GM19463 (cell line): ENCODE data around the gene LCN12.

Experiments
- ATAC-seq: cut with Tn5 transposase; IDR thresholded peaks from one replicate; pipeline ENCODE4 v1.9.1; 2021; ENCODE audit warnings: mild to moderate bottlenecking, moderate library complexity; ENCODE audit not compliant: unreplicated experiment

LCN12 gene

DNA sequence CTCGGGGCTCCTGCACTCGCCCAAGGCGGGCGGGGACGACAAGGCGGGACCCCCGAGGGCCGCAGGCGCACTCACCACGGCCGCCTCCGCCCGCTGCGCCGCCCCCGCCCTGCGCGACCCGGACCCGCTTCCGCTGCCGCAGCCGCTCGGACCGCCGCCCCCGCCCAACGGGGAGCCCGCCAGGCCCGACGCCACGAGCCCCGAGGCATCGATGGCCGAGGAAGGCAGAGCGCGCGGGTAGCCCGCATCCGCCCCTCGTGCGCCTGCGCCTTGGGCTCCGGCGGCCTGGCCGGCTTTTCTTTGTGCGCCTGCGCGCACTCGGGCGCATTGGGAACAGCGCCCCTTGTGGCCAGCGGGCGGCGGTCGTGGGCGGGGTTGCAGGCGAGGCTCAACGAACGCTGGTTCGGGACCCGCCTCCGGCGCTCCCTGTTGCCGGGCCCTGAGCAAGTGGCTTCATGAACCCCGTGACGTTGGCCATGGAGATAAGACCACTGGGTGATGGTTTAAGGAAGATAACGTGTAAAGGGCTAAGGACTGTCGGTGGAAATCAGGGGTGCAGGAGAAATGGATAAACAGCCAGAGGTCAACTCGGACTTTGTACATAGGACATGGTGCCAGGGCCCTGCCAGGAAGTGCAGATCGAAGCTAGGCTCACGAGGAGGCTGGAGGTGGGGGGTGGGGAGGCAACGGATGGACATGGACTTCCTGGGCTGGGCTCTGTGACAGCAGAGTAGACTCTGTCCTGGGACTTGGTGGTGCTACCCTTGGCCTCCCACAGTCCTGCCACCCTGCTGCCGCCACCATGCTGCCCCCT is 7.3 kb upstream of the LCN12 start, which contains the start of the genes C8G and FBXW5:
C8G (plus strand) TSS at position 725 of the 814 bp plus-strand sequence; CDS start at position 803, 78 bp downstream.
FBXW5 (minus strand) TSS at position 220 of the 814 bp plus-strand sequence. CDS start 655 bp downstream, outside the sequence.
- ATAC-seq = peak; percentile 81

DNA sequence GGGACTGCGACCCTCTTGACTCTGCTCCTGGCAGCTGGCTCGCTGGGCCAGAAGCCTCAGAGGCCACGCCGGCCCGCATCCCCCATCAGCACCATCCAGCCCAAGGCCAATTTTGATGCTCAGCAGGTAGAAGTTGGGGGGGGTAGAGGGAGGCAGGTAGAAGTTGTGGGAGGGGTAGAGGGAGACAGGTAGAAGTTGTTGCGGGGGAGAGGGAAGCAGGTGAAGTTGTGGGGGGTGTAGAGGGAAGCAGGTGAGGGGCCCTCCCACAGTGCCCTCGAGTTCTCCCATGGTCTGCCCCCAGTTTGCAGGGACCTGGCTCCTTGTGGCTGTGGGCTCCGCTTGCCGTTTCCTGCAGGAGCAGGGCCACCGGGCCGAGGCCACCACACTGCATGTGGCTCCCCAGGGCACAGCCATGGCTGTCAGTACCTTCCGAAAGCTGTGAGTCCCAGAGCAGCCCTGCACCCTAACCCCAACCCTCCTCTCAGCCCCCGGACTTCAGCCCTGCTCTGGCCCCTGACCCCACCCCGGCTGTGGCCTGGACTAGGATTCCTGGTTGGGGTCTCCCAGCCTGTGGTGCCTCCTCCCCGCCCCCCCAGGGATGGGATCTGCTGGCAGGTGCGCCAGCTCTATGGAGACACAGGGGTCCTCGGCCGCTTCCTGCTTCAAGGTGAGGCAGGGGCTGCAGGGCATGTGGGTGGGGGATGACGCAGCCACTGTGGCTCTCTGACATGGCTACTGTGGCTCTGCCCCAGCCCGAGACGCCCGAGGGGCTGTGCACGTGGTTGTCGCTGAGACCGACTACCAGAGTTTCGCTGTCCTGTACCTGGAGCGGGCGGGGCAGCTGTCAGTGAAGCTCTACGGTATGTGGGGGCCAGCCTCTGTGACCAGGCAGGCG is 6.5 kb upstream of the LCN12 start:
- ATAC-seq = no peak

DNA sequence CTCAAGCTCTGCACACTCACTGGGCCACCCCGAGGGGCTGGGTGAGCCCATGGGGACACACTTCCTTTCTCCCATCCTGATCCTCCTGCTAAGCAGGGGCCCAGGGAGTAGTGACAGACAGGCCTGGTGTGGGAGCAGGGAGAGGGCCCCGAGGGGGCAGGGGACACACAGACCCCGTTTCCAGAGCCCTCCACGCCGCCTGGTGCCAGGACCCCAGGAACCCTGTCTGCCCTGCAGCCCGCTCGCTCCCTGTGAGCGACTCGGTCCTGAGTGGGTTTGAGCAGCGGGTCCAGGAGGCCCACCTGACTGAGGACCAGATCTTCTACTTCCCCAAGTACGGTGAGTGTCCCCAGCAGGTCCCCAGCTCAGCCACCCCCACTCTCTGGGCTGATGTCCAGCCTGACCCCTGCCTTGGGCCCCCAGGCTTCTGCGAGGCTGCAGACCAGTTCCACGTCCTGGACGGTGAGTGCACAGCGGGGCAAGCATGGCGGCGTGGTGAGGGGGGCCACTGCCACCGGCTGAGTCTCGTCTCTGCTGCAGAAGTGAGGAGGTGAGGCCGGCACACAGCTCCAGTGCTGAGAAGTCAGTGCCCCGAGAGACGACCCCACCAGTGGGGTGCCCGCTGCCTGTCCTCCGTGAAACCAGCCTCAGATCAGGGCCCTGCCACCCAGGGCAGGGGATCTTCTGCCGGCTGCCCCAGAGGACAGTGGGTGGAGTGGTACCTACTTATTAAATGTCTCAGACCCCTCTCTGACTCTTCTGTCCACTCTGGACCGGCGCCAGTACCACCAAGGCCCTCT is 5.6 kb upstream of the LCN12 start:
- no peak for ATAC-seq

DNA sequence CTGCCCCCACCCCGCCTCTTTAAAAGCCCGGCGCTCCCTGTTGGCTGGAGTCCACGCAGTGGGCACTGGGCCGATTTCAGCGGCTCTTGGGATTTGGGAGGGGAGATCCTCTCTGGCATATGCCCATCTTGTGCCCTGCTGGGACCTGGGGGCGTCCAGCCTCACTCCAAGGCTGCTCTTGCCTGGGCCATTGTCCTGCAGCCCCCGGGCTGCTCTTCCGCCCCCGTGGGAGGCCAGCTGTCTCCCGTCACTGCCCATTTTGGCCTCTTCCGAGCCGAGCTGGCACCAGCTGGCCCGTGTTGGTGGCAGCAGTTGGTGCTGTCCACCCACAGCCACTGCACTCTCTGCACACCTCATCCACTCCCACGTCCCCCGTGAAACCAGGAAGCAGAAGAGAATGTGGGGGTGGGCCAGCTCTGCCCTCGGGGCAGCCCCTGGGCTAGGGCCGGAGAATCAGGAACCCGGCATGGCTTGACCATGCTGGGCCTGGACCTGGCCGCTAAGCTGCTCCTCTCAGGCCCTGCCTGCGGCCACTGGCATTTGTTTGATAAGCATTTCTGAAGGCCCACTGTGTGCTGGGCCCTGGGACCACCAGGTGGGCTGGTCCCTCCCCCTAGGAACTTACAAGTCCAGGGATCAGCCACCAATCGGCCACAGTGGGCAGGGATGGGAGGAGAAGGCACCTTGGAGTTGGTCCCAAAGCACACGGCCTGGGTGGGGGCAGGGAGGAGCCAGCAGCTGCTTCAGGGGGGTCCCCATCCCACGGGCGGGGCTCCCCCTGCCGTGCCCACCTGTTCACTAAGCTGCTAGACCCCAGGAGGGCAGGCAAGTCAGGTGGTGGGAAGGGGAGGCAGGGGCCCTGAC is 4.8 kb upstream of the LCN12 start:
- no peak for ATAC-seq

DNA sequence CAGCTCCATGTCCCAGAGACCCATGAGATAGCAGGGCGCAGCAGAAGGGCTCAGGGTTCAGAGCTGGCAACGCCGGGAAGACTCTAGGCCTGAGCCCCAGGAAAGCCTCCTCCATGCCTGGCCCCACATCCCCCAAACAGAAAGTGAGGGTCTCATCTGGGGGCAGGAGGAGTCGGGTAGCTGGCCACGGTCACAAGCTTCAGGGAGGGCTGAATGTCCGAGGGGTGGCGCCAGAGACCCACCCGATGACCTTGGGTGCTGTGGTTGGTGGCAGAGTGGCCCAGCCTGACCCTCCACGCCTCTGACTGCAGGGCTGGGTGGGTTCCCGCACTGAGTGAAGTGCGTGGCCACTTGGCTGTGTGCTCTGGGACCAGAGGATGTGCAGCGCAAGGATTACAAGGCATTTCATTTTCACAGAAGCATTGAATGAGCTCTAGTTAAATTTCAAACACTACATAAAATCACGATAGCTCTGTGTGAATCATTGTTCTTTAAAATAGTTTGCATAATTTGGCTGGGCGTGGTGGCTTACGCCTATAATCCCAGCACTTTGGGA is 4.0 kb upstream of the LCN12 start:
- ATAC-seq = no peak

DNA sequence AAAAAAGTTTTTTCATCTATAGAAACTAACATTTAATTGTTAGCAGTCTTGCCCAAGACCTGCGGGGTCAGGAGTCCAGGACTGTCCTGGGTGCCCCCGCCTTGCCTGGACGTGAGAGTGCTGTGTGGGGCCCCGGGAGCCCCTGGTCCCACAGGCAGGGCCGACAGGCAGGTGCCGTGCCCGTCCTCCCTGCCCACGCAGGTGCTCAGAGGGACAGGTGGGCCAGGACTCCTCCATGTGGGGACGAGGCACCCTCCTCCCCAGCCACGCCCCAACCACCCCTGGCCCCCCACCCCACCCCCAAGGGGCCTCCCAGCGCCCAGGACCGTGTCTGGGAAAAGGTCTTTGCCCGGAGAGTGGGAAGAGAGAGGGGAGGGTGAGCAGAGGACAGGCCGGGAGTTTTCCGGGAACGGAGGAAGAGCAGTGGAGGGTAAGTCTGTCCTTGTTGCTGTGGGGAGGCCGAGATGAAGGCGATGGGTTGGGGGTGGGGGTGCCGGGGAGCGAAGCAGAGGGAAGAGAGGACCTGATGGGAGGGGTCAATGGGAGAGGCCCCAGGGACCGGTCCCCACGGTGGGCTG is 2.7 kb upstream of the LCN12 start:
- no peak for ATAC-seq

DNA sequence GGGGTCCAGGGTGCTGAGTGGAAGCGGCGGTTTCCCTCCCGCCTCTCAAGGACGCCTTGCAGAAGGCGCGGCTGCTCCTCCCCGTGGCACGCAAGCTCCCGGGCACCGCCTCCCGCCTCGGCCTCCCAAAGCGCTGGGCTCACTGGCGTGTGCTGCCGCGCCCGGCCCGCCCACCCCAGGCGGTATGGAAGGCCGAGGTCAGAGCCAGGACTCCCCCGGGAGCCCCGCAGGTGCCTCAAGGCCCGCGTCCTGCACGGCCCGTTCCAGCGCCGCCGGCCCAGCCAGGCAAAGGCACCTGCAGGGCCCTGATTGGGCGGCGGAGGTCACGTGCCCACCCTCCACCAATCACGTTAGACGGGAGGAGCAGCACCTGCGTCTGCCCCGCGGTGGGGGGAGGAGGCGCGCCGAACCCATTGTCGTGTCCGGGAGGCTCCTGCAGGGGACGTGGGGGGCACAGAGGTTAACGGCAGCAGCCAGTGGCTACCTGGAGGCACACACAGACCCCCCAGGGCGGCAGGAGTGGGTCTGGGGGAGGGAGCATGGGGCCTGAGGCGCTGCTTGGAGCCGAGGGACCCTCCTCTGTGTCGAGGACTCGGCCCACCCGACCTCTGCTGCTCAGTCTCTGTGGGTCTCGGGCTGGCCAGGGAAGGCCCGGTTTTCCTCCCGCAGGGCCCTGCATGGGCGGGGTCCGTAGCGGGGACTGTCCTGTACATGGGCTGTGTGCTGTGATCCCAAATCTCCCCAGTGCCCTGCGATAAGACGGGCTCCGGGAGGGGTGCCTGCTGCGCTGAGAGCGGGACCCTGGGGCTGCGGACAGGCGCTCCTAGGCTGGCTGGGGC is 2.0 kb upstream of the LCN12 start:
- ATAC-seq = peak; percentile 96

DNA sequence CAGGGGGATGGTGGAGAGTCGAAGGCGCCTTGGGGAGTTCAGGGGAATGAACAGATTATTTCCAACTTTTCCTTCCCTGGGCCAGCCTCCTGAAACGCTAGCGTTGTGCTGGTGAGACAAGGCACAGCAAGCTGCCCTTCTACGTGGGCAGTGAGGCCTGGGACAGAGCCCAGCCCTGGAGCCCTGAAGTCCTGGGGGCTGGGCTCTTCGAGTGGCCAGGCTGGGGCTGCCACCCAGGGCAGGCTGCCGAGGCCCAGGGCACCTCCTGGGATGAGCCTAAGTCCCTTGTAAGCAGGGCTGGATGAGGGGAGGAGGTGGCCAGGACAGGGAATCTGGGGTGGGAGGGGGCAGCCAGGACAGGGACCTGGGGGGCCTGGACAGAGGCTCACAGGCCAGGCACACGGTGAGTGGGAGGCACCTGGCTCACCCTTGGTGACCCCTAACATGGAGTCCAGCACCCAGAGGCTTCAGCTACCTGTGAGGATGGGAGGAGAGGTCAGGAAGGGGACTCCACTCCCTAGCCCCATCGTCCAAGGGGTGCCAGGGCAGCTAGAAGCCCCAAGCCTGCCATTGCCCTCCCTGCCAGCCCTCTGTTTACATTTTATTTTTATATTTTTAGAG is 1.3 kb upstream of the LCN12 start:
- no peak for ATAC-seq

DNA sequence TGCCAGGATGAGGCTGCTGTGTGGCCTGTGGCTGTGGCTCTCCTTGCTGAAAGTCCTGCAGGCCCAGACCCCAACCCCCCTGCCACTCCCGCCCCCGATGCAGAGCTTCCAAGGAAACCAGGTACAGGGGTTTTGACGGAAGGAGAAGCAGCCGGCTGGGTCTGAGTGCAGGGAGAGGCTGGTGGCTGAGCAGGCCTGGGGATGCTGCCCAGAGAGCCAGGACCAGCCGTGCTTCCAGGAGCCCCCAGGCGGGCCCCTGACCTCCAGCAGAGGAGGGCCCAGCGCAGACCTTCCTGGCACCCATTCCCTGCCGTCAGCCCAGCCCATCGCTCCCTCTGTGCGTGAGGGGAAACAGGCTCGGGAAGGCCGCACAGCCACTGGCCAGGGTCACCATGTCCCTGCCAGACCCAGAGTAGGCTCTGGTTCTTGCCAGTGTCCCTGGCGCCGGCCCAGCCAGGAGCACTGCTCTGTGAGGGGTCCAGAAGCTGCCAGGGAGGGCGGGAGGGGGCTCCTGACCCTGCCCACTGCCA is 313 bp downstream of the LCN12 start:
- ATAC-seq = no peak

DNA sequence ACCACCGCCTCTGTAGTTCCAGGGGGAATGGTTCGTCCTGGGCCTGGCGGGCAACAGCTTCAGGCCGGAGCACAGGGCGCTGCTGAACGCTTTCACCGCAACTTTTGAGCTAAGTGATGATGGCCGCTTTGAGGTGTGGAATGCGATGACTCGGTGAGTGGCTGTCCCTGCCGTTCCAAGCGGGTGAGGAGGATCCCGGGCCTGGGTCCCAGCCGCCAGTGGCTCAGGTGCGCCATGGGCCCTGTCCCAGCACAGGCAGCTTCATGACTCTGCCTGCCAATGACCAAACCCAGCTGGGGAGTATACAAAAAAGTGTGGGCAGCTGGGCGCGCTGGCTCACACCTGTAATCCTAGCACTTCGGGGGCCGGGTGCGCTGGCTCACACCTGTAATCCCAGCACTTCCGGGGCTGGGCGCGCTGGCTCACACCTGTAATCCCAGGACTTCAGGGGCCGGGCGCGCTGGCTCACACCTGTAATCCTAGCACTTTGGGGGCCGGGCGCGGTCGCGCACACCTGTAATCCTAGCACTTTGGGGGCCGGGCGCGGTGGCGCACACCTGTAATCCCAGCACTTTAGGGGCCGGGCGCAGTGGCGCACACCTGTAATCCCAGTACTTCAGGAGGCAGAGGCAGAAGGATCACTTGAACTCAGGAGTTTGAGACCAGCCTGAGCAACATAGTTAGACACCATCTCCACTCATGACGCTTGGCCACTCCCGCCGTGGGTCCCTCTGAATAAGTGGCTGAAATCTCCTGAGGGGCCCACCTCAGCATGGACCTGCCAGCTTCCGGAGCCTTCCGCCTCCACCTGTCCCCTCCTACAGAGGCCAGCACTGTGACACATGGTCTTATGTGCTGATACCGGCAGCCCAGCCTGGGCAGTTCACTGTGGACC is 1.1 kb downstream of the LCN12 start:
- ATAC-seq = no peak

DNA sequence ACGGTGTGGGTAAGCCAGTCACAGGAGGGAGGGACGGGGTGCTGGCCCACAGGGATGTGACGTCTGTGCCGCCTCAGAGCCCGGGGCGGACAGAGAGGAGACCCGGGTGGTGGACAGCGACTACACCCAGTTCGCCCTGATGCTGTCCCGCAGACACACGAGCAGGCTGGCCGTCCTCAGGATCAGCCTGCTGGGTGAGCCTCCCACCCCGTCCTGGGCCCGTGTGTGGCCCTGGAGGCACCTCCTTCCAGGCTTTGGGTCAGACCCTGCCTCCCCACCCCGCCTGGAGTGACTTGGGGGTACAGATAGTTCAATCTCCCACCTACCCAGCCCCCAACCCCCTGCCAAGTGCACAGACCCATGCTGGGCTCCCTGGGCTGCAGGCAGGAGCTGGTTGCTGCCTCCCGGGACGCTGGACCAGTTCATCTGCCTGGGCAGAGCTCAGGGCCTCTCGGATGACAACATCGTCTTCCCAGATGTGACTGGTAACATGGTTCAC is 1.7 kb downstream of the LCN12 start:
- ATAC-seq = no peak

DNA sequence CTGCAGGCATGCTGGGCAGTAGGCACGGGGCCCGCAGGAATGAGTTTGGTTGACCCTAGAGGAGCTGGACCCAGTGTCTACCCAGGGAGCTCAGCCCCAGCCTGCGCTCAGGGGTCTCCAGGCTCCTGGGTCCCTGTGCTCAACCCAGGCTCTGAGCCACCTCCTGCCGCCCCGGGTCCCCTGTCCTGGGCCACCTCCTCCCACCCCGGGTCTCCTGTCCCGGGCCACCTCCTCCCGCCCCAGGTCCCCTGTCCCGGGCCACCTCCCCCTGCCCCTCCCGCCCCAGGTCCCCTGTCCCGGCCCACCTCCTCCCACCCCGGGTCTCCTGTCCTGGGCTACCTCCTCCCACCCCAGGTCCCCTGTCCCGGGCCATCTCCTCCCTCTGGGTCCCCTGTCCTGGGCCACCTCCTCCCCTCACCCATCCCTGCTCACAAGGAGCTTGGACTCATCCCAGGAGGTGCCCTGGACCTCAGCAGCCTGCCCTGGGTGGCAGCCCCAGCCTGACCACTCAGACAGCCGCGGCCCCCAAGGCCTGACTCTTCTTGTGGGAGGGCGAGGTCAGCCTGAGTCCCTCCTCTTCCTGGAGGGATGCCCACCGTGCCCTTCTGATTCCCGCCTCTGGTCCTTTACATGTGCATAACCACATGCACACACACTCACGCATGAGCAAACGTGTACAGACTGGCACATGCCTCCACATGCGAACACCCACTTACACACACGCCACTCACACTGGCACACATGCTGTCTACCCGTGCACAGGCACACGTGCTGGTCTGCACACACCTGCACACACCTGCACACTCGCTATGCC is 2.4 kb downstream of the LCN12 start:
- no peak for ATAC-seq

DNA sequence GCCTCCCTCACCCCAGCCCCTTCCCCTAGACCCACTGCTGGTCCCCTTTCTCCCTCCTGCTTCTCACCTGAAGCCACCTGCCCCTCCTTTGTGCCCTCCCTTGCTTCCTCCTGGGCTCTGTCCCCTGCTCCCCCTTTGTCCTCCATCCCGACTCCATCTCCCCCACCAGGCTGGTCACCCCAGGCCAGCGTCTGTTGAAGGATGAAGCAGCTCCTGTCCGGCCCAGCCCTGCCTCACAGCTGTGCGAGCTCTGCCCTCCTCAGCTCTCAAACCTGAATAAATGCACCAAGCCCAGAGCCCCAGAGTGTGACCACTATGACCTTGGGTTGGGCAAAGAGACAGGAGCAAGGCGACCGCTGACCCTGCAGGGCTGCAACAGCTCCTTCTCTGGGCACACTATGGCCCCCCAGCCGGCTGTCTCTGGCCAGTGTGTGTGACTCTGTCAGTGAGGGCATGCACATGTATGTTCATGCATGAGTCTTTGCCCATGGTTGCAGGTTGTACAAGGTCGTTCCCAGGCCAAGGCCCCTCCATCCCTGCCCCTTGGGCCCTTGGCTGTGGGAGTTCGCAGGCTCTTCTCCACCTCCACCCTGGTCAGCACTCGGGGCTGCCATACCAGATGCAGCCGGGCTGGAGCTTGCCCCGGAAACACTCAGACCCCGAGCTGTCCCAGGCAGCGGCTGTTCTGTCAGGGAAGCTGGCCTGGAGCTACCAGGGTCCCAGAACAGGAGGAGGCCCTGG is 3.3 kb downstream of the LCN12 start:
- no peak for ATAC-seq

DNA sequence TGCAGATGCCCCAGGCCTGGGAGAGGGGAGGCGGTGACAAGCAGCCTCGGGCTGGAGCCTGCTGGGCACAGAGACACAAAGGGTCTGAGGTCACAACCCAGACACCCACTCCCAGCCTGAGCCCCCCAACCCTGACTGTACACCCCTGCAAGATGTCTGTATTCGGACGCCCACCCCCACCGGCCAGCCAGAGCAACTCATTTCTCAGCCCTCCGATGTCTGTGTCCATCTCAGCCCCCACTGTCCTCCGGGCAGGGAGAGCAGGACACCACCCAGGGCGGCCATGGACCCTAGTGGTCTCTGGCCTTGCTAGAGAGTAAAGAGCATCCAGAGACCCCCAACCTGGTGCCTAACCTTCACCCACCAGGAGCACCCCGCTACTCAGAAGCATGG is 3.9 kb downstream of the LCN12 start:
- no peak for ATAC-seq

DNA sequence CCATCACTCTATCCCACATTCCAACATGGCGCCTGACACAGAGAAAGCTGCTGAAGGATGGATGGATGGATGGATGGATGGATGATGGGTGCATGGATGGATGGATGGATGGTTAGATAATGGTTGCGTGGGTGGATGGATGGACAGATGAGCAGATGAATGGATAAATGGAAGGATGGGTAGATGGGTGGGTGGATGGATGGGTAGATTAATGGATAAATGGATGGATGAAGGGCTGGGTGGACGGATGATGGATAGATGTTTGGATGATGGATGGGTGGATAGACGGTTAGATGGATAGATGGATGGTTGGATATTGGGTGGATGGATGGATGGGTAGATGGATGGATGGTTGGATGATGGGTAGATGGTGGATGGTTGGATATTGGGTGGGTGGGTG is 4.5 kb downstream of the LCN12 start:
- no peak for ATAC-seq
